ENCODE data around the gene SLC5A1. TPM values are rescaled to one million over a fixed set of nuclear protein-coding genes. Genes with fewer than 3 reads are reported as not detected.

Gene SLC5A1
- polyA plus RNA-seq, 1 donor from 2014 or later: not detected

Other genes with a start within 250 kb of the SLC5A1 start
- 65.3 TPM for gene YWHAH, start 98.7 kb upstream of the SLC5A1 start, polyA plus RNA-seq
- gene C22orf42, start 116.0 kb downstream of the SLC5A1 start, polyA plus RNA-seq: not detected
- gene RFPL2, start 161.8 kb downstream of the SLC5A1 start, polyA plus RNA-seq: not detected
- not detected for gene SLC5A4, start 212.1 kb downstream of the SLC5A1 start, polyA plus RNA-seq

Measured in IgD-negative memory B cell (primary cell).